Right renal cortex interstitium (tissue), 3 donors: ENCODE measurements around the gene AMMECR1. TPM values are rescaled to one million over a fixed set of nuclear protein-coding genes. Genes with fewer than 3 reads are reported as not detected.
A peak's percentile ranks its signal among the peaks of the same experiment; 100 is the strongest.
"Not testable (repeated sequence)": the region's sequence is repeated elsewhere in the genome, so short reads cannot be mapped to it uniquely, and the experiment has no call there.

Experiments
- DNase-seq, 3 donors: peaks; one replicate each; pipeline ENCODE4 v3.0.0-alpha.2; 2013; ENCODE audit warnings: low read depth in 3 of 3, low spot score in 2 of 3
- polyA plus RNA-seq, 3 donors: library from polyadenylated mRNA; unstranded; fragments of 120-200 nt; gene quantifications; one replicate each; pipeline ENCODE4 v1.2.1, GENCODE V29; 2013; ENCODE audit not compliant: insufficient read length in 3 of 3

Gene AMMECR1
- polyA plus RNA-seq = 10 to 100 TPM; 18.8 to 19.6 (median 19.2) TPM

DNA sequence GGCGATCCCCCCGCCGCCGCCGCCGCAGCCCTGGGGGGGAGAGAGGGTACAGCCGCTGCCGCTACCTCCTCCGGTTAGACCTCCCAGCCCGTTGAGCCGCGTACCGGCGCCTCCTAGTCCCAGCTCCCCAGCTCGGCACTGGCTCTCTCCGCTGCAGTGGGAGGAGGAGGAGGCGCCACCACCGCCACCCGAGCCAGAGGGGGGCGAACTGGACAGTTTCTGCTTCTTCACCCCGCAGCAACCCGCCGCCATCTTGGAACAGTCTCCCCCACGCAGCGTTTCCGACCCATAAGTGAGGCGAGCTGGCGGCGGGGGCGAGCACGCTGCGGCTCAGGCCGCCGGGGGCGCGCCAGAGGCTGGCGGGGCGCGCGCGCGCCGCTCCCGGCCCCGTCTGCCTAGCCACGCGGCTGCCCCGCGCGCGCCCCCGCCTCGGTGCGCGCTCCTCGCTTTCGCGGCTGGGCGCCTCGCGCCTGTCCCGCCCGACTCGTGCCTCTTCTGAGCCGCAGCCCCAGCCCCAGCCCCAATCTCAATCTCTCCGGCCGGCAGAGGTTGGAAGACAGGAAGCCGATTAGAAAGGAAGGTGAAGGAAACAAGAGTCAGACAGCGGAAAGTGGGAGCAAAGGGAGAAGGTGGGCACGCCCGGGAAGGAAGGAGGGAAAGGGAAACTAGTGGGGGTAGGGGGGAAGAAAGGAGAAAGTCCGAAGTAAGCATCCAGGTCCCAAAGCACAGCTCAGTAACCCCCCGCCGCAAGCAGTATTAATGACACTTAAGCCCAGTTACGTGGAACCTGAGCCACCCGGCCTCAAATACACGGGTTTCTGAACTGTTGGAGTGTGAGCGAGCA is at the start of gene AMMECR1:
Gene AMMECR1, minus strand, starts transcription at position 266 of the 844 bp plus-strand sequence. Its CDS starts 14 bp downstream, at position 252.
- peak in 1 of 3 donors; percentile 56 for DNase-seq

DNA sequence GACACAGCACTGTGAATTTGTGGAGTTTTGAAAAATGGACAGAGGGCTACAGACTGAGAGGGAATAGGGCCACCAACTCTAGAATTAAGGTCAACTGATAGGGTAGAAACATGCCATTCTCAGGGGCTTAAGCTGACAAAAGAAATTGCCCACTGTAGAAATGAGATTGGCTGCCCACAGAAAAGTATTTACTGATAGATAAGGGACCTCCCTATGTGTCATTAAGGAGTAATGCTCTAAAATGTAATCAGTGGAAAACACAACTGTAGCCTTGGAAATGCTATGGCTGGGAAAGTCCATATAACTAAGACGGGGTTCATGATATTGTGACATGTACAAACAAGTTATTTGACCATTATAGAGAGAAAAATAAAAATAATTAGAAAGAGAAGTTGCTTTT is 45.4 kb upstream of the AMMECR1 start:
- no peak for DNase-seq

DNA sequence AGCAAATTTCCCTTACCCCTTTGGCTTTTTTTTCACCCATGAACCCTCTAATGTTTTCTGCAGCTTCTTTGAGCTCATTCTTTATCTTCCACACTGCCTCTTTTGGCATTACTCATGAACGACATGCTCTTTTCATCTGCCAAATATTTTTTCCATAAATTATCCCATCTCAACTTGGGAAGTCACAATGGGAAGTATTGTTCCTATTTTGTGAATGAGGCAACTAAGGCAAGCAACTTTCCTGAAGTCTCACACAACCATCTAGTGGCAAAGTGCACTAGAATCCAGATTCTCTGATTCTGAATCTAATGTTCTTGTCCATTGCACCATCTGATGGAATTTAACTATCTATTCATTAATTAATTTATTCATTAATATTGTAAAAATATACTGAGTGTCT is 41.4 kb upstream of the AMMECR1 start:
- no peak for DNase-seq

GRCh38 chrX:110358548-110358947 is 40.7 kb upstream of the AMMECR1 start, which contains the start of gene RTL9:
RTL9 (plus strand) TSS chrX:110358848; CDS start chrX:110450618, 91,770 bp downstream.
- no peak for DNase-seq

GRCh38 chrX:110346681-110347080 is 28.8 kb upstream of the AMMECR1 start:
- no peak for DNase-seq

DNA sequence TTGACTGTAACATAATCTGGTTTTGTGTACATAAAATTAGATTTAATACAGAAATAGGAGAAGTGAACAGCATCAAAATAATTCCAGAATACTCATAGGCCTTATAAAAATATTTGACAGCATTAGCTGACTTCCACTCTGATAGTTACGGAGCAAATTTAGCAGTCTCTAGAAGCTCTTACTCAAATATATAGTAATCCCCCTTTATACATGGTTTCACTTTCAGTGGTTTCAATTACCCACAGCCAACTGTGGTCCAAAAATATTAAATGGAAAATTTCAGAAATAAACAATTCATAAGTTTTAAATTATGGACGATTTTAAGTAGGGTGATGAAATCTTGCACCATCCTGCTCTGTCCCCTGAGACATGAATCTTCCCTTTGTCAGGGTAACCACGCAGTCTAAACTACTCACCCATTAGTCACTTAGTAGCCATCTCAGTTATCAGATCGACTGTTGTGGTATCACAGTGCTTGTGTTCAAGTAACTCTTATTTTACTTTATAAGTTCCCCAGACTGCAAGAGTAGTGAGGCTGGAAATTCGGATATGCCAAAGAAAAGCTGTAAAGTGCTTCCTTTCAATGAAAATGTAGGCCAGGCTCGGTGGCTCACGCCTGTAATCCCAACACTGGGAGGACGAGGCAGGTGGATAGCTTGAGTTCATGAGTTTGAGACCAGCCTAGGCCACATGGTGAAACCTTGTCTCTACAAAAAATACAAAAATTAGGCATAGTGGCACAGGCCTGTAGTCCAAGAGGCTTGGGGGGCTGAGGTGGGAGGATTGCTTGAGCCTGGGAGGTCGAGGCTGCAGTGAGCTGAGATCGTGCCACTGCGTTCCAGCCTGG is 23.5 kb upstream of the AMMECR1 start:
- no peak for DNase-seq

DNA sequence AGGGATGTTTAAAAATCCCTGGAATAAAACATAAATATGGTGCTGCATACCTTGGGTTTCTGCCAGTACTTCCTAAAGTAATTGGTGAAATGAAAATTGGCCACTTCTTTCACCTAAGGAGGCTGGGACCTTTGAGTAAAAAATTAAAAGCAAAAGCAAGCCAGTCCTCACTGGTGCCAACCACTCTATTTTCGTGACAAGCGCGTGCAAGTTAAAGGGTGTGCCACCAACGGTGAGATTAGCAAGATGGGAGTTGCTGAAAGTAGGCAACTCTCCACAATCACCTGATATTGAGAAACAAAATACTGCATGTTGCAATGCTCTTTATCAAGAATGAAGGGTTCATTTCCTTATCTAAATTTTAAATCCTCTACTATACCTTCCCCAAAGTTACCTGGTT is 21.1 kb upstream of the AMMECR1 start:
- no peak for DNase-seq

DNA sequence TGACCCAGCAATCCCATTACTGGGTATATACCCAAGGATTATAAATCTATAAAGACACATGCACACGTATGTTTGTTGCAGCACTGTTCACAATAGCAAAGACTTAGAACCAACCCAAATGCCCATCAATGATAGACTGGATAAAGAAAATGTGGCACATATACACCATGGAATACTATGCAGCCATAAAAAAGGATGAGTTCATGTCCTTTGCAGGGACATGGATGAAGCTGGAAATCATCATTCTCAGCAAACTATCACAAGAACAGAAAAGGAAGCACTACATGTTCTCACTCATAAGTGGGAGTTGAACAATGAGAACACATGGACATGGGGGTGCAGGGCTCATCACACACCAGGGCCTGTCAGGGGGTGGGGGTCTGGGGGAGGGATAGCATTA is 15.6 kb upstream of the AMMECR1 start:
- DNase-seq = not testable (repeated sequence)

GRCh38 chrX:110331444-110332030 is 13.7 kb upstream of the AMMECR1 start:
- no peak for DNase-seq

- not testable (repeated sequence) for DNase-seq
Observed at GRCh38 chrX:110328613-110329012, 10.7 kb upstream of the AMMECR1 start.

DNA sequence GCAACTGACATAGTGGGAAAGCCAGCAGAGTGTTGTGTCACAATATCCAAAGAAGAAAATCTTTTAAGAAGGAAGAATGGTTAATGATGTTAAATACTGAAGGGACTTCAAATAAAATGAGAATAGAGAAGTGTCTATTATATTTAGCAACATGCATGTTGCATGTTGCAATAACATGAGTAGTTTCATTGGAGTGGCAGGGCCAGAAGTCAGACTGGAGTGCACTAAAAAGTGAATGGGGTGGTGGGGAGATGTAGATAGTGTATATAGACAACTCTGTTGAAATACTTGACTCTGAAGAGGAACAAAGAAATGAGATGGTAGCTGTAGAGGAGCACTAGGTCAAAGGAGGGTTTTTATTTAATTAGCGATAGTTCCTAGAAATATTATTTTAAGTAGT is 9.5 kb upstream of the AMMECR1 start:
- no peak for DNase-seq

DNA sequence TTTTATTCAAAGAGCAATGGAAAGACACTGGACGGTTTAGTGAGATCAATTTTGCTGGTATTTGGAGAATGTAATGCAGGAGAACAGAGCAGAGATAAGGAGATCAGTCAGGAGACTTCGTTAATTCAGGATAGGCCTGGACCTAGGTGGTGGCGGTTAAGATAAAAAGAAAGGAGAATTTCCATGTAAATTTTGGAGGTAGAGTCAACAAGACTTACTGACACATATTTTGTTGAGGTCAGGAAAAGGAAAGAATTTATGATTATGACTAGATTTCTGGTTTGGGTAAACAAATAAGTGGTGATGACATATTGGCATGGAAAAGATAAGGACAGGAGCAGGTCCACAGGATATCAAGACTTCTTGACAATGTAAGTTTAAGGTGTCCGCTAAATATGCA is 8.8 kb upstream of the AMMECR1 start:
- DNase-seq = no peak

GRCh38 chrX:110322603-110323002 is 4.7 kb upstream of the AMMECR1 start:
- no peak for DNase-seq

GRCh38 chrX:110321670-110322069 is 3.8 kb upstream of the AMMECR1 start:
- no peak for DNase-seq

DNA sequence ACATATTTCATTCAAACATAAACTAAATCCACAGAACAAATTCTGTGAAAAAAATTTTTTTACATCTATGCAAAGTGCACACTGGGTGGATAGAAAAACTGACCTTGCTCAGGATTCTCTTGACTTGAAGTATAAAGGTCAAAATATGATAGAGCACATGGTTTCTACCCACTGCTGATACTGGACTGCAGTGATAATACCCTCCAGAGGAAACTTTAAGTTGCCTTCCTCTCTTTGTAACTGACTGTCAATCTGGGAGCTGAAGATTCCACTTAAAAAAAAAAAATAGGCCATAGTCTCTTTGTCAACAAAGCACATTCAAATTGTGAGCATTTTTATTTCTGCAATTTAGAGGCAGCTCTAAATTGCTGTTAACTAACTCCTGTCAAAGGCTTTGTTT is 3.2 kb upstream of the AMMECR1 start:
- DNase-seq = no peak

DNA sequence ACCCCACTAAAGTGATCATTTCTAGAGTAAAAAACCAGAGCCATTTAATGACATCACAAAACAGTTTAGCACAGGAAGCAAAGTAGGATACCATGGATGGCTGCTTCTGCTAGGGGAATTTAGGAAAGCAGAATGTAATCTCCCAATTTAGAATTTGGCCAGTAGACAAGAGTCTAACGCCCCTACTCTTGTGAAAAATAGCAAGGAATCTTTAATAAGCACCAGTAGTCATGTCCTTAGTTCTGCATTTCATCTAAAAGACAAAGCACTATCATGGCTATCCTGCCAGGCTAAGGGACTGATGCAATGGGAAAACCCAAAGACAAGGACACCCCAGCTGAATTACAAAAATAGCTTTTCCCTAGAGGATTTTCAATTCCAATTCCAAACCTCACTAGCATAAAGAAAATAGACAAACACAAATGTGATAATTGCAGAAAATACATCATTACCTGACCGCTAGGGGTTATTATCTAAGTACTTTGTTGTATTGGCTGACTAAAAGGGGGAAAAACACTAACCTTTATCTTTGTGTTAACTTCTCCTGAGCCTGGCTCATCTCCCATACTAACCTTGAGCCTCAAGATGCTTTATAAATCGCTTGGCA is 2.6 kb upstream of the AMMECR1 start:
- no peak for DNase-seq

DNA sequence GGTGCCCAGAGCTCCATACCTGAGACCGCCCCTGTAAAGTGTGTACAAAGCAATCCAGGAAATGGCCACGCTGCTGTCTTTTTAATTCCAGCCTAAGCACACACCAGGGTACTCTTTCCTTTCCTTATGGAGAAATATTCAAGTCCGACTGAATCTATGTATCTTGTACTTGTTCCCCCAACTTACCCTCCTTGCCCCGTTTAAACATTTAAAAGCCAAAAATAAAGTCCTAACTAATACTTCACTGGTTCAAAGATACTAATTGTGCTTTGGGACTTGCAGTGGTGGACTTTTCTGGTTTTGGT is 731 bp upstream of the AMMECR1 start:
- DNase-seq = no peak

DNA sequence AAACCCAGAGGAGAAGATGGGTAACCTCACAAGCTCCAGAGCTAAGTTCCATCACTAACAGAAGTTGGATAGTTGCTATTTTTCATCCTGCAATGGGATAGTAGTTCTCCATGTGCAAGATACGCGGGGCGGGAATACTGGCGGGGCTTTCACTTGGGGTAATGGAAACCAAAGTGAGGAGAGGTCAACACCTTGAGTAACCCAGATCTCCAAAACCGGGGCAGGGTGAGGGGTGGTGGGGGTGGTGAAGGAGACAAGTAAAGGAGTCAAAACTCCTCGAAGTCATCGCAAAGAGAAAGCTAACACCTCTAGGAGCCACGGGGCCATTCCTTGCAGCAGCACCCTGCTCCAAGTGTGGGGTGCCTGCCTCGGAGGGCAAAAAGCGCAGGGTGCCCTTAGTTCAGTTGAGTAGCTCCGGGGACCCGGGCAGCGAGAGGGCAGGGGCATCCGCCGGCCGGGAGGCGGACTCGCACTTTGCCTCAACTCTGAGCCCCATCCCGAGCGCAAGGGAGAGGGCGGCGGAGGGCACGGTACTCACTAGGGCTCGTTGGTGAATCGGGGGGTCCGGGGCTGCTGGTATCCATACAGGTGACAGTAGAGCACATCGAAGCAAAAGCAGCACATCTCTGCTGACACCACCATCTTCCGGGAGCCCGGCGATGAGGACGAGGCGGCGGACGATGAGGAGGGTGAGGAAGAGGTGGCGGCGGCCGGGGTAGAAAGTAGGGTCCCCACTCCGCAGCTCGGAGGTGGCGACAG is 645 bp downstream of the AMMECR1 start:
- DNase-seq = no peak

- DNase-seq = no peak
Observed at GRCh38 chrX:110316351-110317060, 1.4 kb downstream of the AMMECR1 start.

- DNase-seq = no peak
Observed at GRCh38 chrX:110315551-110315950, 2.3 kb downstream of the AMMECR1 start.
